IPS-15b (cell line): ENCODE results near the gene ARTN.

Experiments used
- H3K27me3 ChIP-seq: one replicate; pipeline ENCODE4 v1.6.1; 2013; ENCODE audit warnings: low read length; ENCODE audit not compliant: control insufficient read depth, insufficient read depth
- H3K36me3 ChIP-seq: one replicate; pipeline ENCODE4 v1.6.1; 2013; ENCODE audit warnings: low read length; ENCODE audit not compliant: control insufficient read depth, insufficient read depth
- H3K4me1 ChIP-seq: one replicate; pipeline ENCODE4 v1.6.1; 2013; ENCODE audit warnings: mild to moderate bottlenecking, low read length; ENCODE audit not compliant: control insufficient read depth, insufficient read depth
- H3K4me3 ChIP-seq: one replicate; pipeline ENCODE4 v1.5.1; 2013; ENCODE audit warnings: low read depth, low read length
- H3K9ac ChIP-seq: one replicate; pipeline ENCODE4 v1.6.1; 2013; ENCODE audit warnings: low read depth, mild to moderate bottlenecking, low read length
- H3K9me3 ChIP-seq: one replicate; pipeline ENCODE4 v1.6.1; 2013; ENCODE audit warnings: mild to moderate bottlenecking, low read length; ENCODE audit not compliant: control insufficient read depth, insufficient read depth

Gene ARTN

GRCh38 chr1:43942411-43942810 is 8.8 kb downstream of the ARTN start:
- Histone ChIP-seq H3K4me3 (no peak overlapping the region), H3K9me3 (no peaks in the 10 kb centered on the region), H3K9ac (no peak overlapping the region), H3K36me3 (peaks cover under 1% of the 10 kb centered on the region), H3K27me3 (no peaks in the 10 kb centered on the region), H3K4me1 (peaks cover 2% of the 10 kb centered on the region)

DNA sequence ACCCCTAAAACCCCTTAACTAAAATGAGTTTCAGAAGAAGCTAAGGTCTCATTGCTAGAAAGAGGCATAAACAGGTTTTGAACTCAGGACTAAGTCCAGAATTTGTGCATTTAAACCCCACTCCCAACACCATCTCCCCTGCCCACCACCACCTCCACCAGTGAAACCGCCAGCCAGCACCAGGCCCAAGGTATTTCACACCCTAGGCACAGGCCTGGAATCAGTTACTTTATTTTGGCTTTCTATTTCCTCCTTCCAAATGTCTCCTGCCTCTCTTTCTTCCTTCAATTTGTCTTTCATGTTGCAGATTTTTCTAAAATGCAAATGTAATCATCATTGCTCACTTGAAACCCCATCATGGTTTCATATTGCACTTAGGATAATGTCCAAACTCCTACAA is 11.3 kb downstream of the ARTN start:
- Histone ChIP-seq H3K4me1 (peaks cover 5% of the 10 kb centered on the region), H3K9me3 (no peaks in the 10 kb centered on the region), H3K27me3 (no peaks in the 10 kb centered on the region), H3K4me3 (no peak overlapping the region), H3K36me3 (peaks cover 5% of the 10 kb centered on the region), H3K9ac (no peak overlapping the region)

- Histone ChIP-seq H3K4me1 (peaks cover 5% of the 10 kb centered on the region), H3K36me3 (peaks cover 5% of the 10 kb centered on the region), H3K9ac (no peak overlapping the region), H3K9me3 (no peaks in the 10 kb centered on the region), H3K27me3 (no peaks in the 10 kb centered on the region), H3K4me3 (peak overlapping the region; percentile 90)
Measured at GRCh38 chr1:43945674-43946235, 12.2 kb downstream of the ARTN start.

- no peaks in the 10 kb centered on the region for H3K27me3 ChIP-seq
- no peaks in the 10 kb centered on the region for H3K9me3 ChIP-seq
- H3K36me3 ChIP-seq = peaks cover 5% of the 10 kb centered on the region
- peaks cover 5% of the 10 kb centered on the region for H3K4me1 ChIP-seq
- H3K9ac ChIP-seq = peak within 1 kb of the TSS; percentile 88
- peak within 1 kb of the TSS; percentile 90 for H3K4me3 ChIP-seq
Measured at GRCh38 chr1:43946236-43947060, 12.8 kb downstream of the ARTN start, which contains the start of gene IPO13. Gene IPO13, plus strand, starts transcription at chr1:43946950. Its CDS starts 651 bp downstream, at chr1:43947601.

DNA sequence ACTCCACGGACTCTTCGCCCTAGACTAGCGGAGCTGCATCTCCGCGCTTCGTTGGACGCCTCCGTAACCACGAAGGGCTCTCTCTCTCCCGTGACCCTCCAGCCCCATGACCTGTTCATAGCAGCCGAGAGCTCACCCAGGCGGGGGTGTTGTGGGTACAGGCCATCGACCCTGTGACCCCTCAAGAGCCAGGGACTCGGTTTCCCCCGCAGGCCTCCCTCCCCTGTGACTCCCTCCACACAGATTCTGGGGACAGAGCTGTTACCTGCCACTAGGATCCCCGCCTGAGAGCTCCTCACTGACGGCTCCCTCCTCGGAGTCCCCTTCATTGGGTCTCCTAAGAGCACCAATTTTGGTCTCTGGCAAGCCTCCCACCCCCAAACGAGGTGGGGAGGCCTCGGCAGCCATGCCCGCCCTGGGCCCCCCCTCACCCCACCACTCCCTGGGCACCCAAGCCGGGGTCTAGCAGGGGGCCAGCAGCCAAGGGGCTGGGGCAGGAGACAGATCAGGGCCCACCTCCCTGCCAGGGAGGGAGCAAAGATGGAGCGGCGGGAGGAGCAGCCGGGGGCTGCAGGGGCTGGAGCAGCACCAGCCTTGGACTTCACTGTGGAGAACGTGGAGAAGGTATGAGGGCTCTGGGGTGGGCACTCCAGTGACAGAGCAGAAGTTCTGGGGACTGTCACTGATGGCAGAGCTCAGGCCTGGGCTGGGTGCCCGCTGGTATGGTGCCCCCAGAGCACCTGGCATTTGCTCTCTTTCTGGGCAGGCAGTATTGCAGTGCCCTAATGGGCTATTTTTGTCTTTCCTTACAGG is 13.7 kb downstream of the ARTN start:
- Histone ChIP-seq H3K9ac (peak overlapping the region; percentile 88), H3K27me3 (no peaks in the 10 kb centered on the region), H3K4me1 (peaks cover 5% of the 10 kb centered on the region), H3K36me3 (peaks cover 5% of the 10 kb centered on the region), H3K9me3 (no peaks in the 10 kb centered on the region), H3K4me3 (peak overlapping the region; percentile 90)

DNA sequence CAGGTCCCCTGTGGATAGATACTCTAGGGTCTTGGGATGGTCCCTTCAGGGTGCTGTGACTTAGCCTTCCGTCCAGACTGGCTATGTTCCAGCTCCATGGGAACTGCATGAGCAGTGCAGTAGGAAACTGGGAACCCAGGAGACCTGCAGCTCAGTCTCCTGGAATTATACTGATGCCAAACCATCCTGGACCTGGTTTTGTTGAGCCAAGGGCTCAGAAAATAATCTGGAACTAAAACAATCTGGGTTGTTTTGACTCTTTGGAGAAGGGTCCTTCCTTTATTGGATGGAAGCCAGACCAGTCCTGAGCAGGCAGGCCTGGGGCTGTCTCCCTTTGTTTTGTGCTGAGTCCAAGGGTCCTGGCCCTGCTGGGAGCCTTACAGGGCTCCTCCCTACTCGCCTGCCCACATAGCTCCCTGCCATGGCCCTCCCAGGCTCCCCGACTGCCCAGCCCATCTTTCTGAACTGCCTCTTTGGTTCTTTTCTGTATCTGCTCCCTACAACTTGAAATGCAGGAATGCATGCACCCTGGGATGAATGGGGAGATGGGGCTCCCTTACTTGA is 14.4 kb downstream of the ARTN start:
- H3K9me3 ChIP-seq = no peaks in the 10 kb centered on the region
- peaks cover 5% of the 10 kb centered on the region for H3K4me1 ChIP-seq
- H3K36me3 ChIP-seq = peaks cover 5% of the 10 kb centered on the region
- H3K9ac ChIP-seq = peak overlapping the region; percentile 60
- no peaks in the 10 kb centered on the region for H3K27me3 ChIP-seq
- peak overlapping the region; percentile 90 for H3K4me3 ChIP-seq

DNA sequence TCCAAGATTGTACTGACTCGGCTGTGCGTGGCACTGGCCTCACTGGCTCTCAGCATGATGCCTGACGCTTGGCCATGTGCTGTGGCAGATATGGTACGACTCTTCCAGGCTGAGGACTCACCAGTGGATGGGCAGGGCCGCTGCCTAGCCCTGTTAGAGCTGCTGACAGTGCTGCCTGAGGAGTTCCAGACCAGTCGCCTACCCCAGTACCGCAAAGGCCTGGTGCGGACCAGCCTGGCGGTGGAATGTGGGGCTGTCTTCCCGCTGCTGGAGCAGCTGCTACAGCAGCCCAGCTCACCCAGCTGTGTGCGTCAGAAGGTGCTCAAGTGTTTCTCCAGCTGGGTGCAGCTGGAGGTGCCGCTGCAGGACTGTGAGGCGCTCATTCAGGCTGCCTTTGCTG is 16.1 kb downstream of the ARTN start:
- Histone ChIP-seq H3K9ac (no peak overlapping the region), H3K4me1 (peaks cover 4% of the 10 kb centered on the region), H3K9me3 (no peaks in the 10 kb centered on the region), H3K4me3 (no peak overlapping the region), H3K36me3 (peaks cover 5% of the 10 kb centered on the region), H3K27me3 (no peaks in the 10 kb centered on the region)

- Histone ChIP-seq H3K4me3 (no peak overlapping the region), H3K27me3 (no peaks in the 10 kb centered on the region), H3K9me3 (no peaks in the 10 kb centered on the region), H3K9ac (no peak overlapping the region), H3K36me3 (peaks cover 5% of the 10 kb centered on the region), H3K4me1 (peaks cover 4% of the 10 kb centered on the region)
Measured at GRCh38 chr1:43951021-43951985, 17.7 kb downstream of the ARTN start.

DNA sequence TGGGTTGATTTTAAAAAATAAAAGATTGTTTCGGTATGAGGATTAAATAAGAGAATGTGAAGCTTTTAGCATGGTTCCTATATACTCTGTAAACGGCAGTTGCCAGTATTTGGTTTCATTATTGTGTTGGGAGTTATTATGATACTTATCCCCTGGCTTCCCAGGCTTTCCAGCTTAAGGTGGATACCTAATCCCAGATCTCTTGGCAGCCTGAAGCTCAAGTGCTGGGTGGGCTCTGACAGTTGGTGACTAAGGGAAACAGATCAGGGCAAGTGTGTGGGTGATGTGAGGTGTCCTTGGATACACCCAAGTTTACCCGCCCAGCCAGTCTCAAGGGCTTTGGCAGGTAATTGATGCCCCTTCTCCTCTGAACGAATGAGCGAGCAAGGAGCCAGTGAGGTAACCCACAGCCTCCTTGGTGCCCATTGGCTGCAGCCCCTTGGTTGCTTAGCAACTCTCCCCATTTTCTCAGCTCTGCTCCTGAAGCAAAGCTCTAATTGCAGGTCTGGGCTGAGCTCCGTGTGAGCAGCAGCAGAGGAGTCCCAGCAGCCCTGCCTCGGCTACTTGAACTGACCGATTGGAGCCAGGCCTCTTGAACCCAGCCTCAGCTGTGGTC is 19.2 kb downstream of the ARTN start:
- Histone ChIP-seq H3K36me3 (peaks cover 14% of the 10 kb centered on the region), H3K9ac (no peak overlapping the region), H3K4me3 (no peak overlapping the region)

GRCh38 chr1:43953361-43953760 is 19.8 kb downstream of the ARTN start:
- H3K4me3 ChIP-seq = no peak overlapping the region
- H3K4me1 ChIP-seq = no peaks in the 10 kb centered on the region
- no peak overlapping the region for H3K9ac ChIP-seq
- H3K27me3 ChIP-seq = no peaks in the 10 kb centered on the region
- peaks cover 17% of the 10 kb centered on the region for H3K36me3 ChIP-seq
- H3K9me3 ChIP-seq = no peaks in the 10 kb centered on the region

More for the DNA sequence above, 19.2 kb downstream of the ARTN start:
- Histone ChIP-seq H3K4me1 (peaks cover under 1% of the 10 kb centered on the region), H3K27me3 (no peaks in the 10 kb centered on the region), H3K9me3 (no peaks in the 10 kb centered on the region)
